GM18511 (cell line): Measurements from ENCODE around the gene ZNF77.
"Not testable (repeated sequence)": the region's sequence is repeated elsewhere in the genome, so short reads cannot be mapped to it uniquely, and the experiment has no call there.

Experiments
- ATAC-seq: cut with Tn5 transposase; IDR thresholded peaks from one replicate; pipeline ENCODE4 v1.9.1; 2021; ENCODE audit warnings: mild to moderate bottlenecking, moderate library complexity; ENCODE audit not compliant: unreplicated experiment

ZNF77 gene

GRCh38 chr19:2944775-2945574, at the start of gene ZNF77:
Gene ZNF77, minus strand, starts transcription at chr19:2944971. Its CDS starts 131 bp downstream, at chr19:2944840.
- ATAC-seq: peak; percentile 96

- ATAC-seq: no peak
These were observed 48.8 kb upstream of the ZNF77 start for GRCh38 chr19:2993579-2993978.

- no peak for ATAC-seq
These were observed 48.2 kb upstream of the ZNF77 start for GRCh38 chr19:2992958-2993357.

GRCh38 chr19:2992333-2992732, 47.6 kb upstream of the ZNF77 start:
- ATAC-seq: not testable (repeated sequence)

- ATAC-seq: no peak
These were observed 44.6 kb upstream of the ZNF77 start for GRCh38 chr19:2989236-2989946.

- no peak for ATAC-seq
These were observed 43.8 kb upstream of the ZNF77 start for GRCh38 chr19:2988568-2988967.

GRCh38 chr19:2987797-2988196, 43.0 kb upstream of the ZNF77 start:
- ATAC-seq: no peak

GRCh38 chr19:2986951-2987524, 42.3 kb upstream of the ZNF77 start:
- ATAC-seq: no peak

GRCh38 chr19:2984215-2984528, 39.4 kb upstream of the ZNF77 start:
- ATAC-seq: no peak

- no peak for ATAC-seq
These were observed 38.8 kb upstream of the ZNF77 start for GRCh38 chr19:2983351-2984214.

- ATAC-seq: no peak
These were observed 38.2 kb upstream of the ZNF77 start for GRCh38 chr19:2982983-2983350.

- ATAC-seq: no peak
These were observed 37.8 kb upstream of the ZNF77 start for GRCh38 chr19:2982561-2982960.

- no peak for ATAC-seq
These were observed 37.1 kb upstream of the ZNF77 start for GRCh38 chr19:2981898-2982297.

GRCh38 chr19:2978772-2979171, 34.0 kb upstream of the ZNF77 start:
- ATAC-seq: no peak

GRCh38 chr19:2978166-2978767, 33.5 kb upstream of the ZNF77 start:
- no peak for ATAC-seq

- peak; percentile 10 for ATAC-seq
These were observed 33.0 kb upstream of the ZNF77 start for GRCh38 chr19:2977746-2978138.

- ATAC-seq: peak; percentile 92
These were observed 32.4 kb upstream of the ZNF77 start, which contains the start of gene TLE6 for GRCh38 chr19:2977001-2977745. Gene TLE6, plus strand, starts transcription at chr19:2977564. Its CDS starts 670 bp downstream, at chr19:2978234.

GRCh38 chr19:2976609-2977000, 31.8 kb upstream of the ZNF77 start:
- ATAC-seq: no peak

- no peak for ATAC-seq
These were observed 29.7 kb upstream of the ZNF77 start for GRCh38 chr19:2974342-2975041.
